Sigmoid colon (tissue), 4 donors: ENCODE measurements around the gene ANKRD13C.

ENCODE experiments used
- POLR2A ChIP-seq, 2 donors: fragments of 450-650 bp; IDR thresholded peaks; one replicate each; pipeline ENCODE4 v1.6.1; 2016; ENCODE audit warnings: antibody characterized with exemption in 2 of 2, mild to moderate bottlenecking in 2 of 2, moderate library complexity in 2 of 2
- POLR2AphosphoS5 ChIP-seq, 4 donors: sonication (generic); formaldehyde crosslinking; IDR thresholded peaks; one replicate each; pipeline ENCODE4 v1.6.1; 2017; ENCODE audit warnings: antibody characterized with exemption in 4 of 4
- TF ChIP-seq, protein P1 (sequence below), 4 experiments: fragments of 450-650 bp in 3 of 4; fragments of 200-600 bp in 1 of 4; IDR thresholded peaks; one replicate each; pipeline ENCODE4 v1.5.1; 2016 to 2019; ENCODE audit warnings: antibody characterized with exemption in 4 of 4, mild to moderate bottlenecking in 3 of 4, moderate library complexity in 2 of 4

DNA sequence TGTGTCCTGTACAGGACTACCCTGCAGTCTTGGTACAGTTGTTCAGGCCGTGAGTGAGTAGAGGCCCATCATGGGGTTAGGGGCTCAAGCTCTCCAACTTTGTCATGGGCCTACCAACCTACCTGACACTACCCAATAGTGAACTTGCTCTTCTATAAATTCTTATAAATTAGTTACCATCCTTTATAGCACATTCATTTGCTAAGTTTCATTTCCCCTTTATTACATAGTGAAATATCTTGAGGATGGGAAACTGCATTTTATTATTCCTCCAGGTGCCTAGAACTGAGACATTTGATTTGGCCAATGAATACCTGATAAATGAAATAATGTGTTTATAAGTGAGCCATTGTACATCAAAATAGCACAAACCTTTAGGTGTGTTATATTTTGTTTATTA lies 47.5 kb upstream of the ANKRD13C start:
- TF ChIP-seq, protein P1, sequence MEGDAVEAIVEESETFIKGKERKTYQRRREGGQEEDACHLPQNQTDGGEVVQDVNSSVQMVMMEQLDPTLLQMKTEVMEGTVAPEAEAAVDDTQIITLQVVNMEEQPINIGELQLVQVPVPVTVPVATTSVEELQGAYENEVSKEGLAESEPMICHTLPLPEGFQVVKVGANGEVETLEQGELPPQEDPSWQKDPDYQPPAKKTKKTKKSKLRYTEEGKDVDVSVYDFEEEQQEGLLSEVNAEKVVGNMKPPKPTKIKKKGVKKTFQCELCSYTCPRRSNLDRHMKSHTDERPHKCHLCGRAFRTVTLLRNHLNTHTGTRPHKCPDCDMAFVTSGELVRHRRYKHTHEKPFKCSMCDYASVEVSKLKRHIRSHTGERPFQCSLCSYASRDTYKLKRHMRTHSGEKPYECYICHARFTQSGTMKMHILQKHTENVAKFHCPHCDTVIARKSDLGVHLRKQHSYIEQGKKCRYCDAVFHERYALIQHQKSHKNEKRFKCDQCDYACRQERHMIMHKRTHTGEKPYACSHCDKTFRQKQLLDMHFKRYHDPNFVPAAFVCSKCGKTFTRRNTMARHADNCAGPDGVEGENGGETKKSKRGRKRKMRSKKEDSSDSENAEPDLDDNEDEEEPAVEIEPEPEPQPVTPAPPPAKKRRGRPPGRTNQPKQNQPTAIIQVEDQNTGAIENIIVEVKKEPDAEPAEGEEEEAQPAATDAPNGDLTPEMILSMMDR (IDR thresholded peaks at IDR 0.05), result no peak
- TF ChIP-seq POLR2A (IDR thresholded peaks at IDR 0.05), result no peak
- TF ChIP-seq POLR2AphosphoS5 (IDR thresholded peaks at IDR 0.05), result no peak
